Esophagus mucosa (tissue), 1 donor: ENCODE data around the gene LRP5. TPM values are rescaled to one million over a fixed set of nuclear protein-coding genes. Genes with fewer than 3 reads are reported as not detected.
"Not testable (repeated sequence)": the region's sequence is repeated elsewhere in the genome, so short reads cannot be mapped to it uniquely, and the experiment has no call there.

Experiments
- ATAC-seq: fragments of 200-7000 bp; cut with Tn5 transposase; one replicate; pipeline ENCODE4 v1.9.1; 2020
- total RNA-seq: library from RNA; stranded (reverse); gene quantifications from one replicate; pipeline ENCODE4 v1.2.4, GENCODE V29; 2023
- donor health status: DM: yes; HTN: yes; CAD: no.

LRP5 gene
- total RNA-seq, 1 donor from 2014 or later, result 15.9 TPM

DNA sequence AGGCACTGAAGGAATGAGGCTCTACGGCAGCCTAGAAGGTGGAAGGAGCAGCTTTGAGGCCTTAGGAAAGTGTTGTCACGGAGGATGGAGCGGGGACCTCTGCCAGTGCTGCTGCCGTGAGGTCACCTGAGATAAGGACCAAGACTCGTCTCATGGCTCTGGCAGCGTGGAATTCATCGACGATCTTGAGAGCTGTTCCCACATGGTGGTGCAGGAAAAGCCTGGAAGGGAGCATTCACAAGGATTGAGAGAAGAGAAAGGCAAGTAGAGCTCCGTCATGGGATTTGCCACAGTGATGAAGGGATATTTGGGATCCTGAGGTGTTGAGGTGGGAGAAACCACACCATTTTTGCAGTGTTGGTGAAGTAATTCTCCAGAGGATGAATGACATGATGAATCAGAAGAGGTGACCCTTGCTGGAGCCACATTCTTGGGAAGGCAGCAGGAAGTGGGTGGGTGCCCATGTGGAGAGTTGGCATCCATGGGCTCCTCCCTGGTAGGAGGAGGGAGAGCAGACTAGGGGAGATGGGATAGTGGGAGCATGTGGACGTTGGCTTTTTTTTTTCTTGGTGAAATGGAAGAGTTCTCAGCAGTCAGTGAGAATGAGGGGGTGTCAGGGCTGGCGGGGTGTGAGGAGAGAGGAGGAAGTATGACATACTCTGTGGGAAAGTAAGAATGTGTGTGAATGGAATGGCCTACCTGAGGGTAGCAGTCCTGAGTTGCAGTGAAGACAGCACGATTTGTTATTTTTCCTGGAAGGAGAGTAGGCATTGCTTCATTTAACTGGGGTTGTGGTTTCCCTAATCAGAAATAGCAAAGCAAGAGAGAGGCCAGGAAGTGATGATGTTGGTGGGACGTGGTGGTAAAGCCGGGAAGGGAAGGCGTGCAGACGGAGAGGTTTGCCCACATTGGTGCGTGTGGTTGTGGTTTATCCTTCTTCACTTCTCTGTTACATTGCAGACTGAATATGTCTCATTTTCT lies 159.3 kb downstream of the LRP5 start:
- no peak for ATAC-seq

DNA sequence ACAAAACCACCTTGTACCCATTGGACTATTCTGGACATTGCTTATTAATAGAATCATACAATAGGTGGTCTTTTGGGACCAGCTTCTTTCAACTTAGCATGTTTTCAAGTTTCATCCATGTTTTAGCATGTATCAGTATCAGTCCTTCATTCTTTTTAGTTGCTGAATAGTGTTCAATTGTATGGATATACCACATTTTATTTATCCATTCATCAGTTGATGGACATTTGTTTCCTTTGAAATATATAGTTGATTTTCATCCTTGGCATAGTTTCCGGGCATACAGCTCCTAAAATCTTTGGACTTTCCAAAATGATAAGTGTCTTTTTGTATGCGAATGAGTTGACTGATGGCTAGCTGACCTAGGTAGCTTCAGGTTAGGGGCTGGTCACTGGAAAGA lies 160.4 kb downstream of the LRP5 start:
- ATAC-seq, result no peak

DNA sequence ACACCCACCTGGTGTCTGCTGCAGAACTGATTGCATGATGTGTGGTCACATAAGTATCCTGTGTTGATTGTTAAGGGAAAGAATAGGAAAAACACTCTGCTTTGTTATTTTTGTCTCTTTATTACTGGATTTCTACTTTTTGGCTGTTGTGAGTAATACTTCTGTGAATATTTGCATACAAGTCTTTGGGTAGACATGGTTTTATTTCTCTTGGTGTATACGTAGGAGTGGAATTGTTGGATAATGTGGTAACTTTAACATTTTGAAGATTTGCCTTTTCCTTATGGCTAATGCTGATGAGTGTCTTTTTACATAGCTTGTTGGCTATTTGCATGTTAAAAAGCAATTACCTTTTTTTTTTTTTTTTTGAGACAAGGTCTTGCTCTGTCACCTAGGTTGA lies 161.3 kb downstream of the LRP5 start:
- no peak for ATAC-seq

DNA sequence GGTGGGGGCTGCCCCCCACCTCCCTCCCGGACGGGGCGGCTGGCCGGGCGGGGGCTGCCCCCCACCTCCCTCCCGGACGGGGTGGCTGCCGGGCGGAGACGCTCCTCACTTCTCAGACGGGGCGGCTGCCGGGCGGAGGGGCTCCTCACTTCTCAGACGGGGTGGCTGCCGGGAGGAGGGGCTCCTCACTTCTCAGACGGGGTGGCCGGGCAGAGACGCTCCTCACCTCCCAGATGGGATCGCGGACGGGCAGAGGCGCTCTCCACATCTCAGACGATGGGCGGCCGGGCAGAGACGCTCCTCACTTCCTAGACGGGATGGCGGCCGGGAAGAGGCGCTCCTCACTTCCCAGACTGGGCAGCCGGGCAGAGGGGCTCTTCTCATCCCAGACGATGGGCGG lies 163.2 kb downstream of the LRP5 start:
- not testable (repeated sequence) for ATAC-seq

DNA sequence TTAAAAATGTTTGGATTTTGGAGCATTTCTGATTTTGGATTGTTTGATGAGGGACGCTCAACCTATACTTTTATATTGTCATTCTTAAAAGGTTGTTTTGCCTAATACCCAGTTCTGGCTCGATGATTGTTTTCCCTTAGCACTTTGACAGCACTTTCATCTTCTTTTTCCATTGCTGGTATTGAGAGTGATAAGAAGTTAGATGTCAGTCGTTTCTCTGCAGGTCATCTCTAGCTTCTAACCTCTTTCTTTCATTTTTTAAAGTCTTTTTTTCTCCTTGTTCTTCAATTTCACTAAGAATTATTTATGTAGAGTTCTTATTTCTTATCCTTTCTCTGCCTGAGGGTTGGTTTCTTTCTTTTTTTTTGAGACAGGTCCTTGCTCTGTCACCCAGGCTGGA lies 167.0 kb downstream of the LRP5 start:
- no peak for ATAC-seq

DNA sequence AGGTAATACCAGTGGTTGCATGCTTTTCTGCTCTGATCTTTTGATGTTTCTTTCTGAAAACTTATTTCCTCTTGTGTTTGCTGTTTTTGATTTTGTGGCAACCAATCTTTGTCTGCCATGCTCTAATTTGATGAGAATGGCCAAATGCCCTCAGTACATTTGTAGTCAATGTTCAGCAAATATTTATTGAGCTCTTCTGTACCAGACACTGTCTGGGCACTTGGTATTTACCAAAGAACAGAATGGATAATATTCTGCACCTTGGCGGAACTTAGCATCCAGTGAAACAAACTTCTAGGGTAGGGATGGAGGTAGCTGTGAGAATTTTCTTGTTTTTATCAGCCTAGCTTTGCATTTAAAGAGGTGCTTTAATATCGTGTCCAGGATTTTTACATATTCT lies 167.8 kb downstream of the LRP5 start:
- no peak for ATAC-seq

DNA sequence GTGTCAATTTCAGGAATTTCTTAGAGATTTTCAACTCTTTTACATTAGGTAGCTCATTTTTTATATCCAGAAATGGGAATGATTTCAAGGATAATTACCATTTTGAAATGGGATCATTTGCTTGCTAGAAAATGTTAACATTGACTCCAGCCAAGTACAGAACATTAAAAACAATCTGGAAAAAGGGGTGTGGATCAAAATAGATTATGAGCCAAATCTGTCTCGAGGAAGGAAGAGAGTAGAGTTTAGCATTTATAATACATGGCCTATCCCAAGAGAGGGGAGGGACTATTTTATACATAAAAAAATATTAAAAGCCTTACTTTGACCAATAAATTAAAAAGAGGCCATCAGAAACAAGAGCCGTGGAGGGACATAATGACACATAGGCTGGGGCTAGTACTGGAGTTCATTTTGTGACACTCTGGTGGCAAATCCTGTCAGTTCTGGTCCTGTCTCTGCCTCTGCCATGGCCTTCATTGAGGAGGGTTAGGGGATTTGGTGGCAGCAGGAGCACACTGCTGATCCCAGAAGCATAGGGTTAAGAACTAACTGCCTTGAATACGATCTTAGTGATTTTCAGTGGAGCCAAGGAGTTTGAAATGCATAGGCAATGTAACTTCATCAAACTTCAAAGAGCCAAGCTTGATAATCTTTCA lies 168.6 kb downstream of the LRP5 start:
- ATAC-seq, result no peak

DNA sequence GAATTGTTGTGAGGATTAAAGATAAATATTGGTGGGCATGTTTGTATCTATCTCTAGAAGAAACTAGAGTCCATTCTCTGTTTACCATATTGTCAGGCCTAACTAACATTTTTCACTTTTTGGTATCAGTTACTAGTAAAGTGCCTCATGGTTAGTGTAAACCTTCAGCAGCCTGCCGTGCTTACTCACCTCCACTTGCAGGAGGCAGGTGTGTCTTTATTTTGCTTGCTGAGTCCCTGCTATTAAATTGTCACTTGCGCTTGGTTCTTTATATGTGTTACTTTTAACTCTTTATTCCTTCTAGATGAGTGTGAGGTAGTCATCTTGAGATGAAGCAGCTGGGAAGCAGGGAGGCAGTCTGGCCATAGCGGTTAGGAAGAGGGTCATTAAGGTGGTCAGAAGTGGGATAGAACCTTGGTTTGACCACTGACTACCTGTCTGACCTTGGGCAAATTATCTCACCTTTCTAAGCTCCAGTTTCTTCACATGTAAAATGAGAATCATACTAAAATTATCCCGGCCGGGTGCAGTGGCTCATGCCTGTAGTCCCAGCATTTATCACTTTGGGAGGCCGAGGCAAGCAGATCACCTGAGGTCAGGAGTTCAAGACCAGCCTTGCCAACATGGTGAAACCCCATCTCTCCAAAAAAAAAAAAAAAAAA lies 169.3 kb downstream of the LRP5 start:
- no peak for ATAC-seq

DNA sequence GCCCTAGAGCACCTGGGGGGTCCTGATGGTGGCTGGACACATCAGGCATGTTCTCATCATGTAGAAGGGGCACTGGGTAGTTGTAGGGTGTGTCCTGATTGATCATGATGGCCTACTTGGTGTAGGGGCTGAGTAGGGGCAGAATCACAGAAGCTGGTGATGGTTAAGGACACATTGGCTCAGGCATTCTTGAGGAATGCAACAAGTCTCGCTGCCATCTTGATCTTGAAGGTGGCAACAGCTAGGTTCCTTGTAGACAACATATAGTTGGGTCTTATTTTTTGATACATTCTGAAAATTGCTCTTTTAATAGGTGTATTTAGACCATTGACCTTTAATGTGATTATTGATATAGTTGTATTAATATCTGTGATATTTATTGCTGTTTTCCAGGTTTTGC lies 176.2 kb downstream of the LRP5 start:
- ATAC-seq, result no peak

DNA sequence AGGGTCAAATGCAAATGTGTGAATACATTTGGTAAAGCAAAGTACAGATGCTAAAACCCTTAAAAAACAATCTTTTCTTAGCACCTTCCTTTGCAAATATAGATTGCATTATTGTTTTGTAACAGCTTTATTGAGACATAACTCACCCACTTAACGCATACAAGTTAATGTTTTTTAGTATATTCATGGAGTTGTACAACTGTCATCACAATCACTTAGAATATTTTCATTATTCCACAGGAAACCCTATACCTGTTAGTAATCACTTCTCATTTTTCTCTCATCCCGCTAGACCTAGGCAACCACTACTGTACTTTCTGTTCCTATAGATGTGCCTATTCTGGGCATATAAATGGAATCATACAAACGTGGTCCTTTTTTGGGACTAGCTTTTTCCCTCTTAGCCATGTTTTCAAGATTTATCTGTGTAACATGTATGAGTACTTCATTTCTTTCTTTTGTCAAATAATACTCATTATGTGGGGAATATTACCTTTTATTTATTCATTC lies 182.9 kb downstream of the LRP5 start:
- no peak for ATAC-seq

DNA sequence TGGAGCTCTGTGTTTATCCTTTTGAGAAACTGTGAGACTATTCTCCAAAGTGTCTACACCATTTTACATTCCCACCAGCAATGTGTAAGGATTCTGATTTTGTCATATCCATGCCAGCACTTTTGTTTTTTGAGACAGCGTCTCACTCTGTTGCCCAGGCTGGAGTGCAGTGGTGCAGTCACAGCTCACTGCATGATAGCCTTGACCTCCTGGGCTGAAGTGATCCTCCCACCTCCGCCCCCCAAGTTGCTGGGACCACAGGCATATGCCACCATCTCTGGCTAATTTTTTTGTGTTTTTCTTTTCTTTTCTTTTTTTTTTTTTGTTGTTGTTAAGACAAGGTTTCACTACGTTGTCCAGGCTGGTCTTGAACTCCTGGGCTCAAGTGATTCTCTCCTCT lies 183.5 kb downstream of the LRP5 start:
- no peak for ATAC-seq

DNA sequence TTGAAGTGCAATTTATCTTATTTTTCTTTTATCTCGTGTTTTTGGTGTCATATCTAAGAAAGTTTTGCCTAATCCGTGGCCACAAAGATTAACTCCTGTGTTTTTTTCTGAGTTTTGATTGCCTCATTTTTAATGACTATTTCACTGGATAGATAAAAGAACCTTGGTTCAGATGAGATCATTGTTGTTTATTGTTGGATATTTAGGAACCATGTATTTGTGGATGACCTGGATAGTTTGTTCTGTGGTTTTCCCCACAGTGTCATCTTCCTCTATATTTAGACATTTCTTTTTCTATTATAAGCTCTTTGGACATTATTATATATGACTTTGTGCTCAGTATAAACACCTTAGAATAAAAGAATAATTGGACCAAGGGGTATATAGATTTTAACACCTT lies 185.4 kb downstream of the LRP5 start:
- no peak for ATAC-seq

DNA sequence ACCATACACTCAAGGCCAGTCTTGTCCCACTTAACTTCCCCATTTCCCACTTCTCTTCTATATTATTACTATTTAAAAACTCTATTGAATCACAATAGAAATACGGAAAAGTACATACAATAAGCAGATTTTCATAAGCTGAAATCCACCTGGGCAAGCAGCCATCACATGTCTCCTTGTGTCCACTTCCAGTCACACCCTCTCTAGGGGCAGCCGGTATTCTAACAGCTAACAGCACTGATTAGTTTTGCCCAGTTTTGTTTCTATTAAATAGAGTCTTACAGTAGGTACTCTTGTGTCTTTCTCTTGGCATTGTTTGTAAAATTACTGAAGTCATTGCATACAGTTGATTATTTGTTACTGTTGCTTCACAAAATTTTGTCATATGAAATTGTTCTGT lies 185.9 kb downstream of the LRP5 start:
- no peak for ATAC-seq

Other genes starting within 250 kb of the LRP5 start
- 2.3 TPM for gene CHKA, start 191.2 kb upstream of the LRP5 start, total RNA-seq
- gene KMT5B, start 99.3 kb upstream of the LRP5 start, total RNA-seq, result 23.7 TPM
- gene C11orf24, start 40.6 kb upstream of the LRP5 start, total RNA-seq, result 19.9 TPM
- gene PPP6R3, start 148.2 kb downstream of the LRP5 start, total RNA-seq, result 59.8 TPM